GM12878 (cell line): ENCODE results near the gene CFAP97. TPM values are rescaled to one million over a fixed set of nuclear protein-coding genes. Genes with fewer than 3 reads are reported as not detected.

Experiments
- ATAC-seq: fragments of 200-7000 bp; cut with Tn5 transposase; 3 replicates; pipeline ENCODE4 v1.9.1; 2020; ENCODE audit warnings: mild to moderate bottlenecking, moderate library complexity
- BruUV-seq: library from RNA; stranded (reverse); fragments of 400-500 nt; replicated peaks from 2 replicates; lab custom pipeline; 2021; lab: Mats Ljungman, UMichigan
- CTCF ChIA-PET: fragments of 300-600 bp; sonication (Branson Sonifier 250); formaldehyde crosslinking; extraction: SDS; loops from one replicate; lab custom pipeline; 2021; ENCODE audit warnings: inconsistent platforms; lab: Yijun Ruan, JAX
- POLR2A ChIA-PET: fragments of 350-600 bp; formaldehyde crosslinking; extraction: SDS; loops from one replicate; lab custom pipeline; 2021; ENCODE audit warnings: inconsistent platforms; lab: Charles Lee
- RAD21 ChIA-PET: fragments of 300-600 bp; sonication (Branson Sonifier 250); formaldehyde crosslinking; loops from one replicate; lab custom pipeline; 2023; ENCODE audit warnings: antibody characterized with exemption; ENCODE audit not compliant: unreplicated experiment; lab: Charles Lee
- SMC1A ChIA-PET: fragments of 300-600 bp; sonication (Branson Sonifier 250); formaldehyde crosslinking; loops from one replicate; lab custom pipeline; 2023; ENCODE audit not compliant: unreplicated experiment, uncharacterized antibody; lab: Charles Lee
- DNase-seq: peaks from one replicate; pipeline ENCODE4 v3.0.0-alpha.2; 2011; ENCODE audit warnings: low read depth, low spot score
- FAIRE-seq: peaks from 3 replicates; lab custom pipeline; 2011; peaks lifted over from hg19 to GRCh38; lab: Jason Lieb, UNC
- H2AFZ ChIP-seq: 2 replicates; pipeline ENCODE4 v1.6.0; 2011; ENCODE audit warnings: low read depth, low read length, control low read depth; ENCODE audit not compliant: control insufficient read depth
- H3K27ac ChIP-seq: 2 replicates; pipeline ENCODE4 v1.5.1; 2011; ENCODE audit warnings: control low read depth; ENCODE audit not compliant: control insufficient read depth, insufficient read depth
- H3K27me3 ChIP-seq, 2 experiments: replicated peaks in 1 of 2; 2 replicates each; pipeline versions ENCODE4 v1.6.0 to v1.6.1; 2011; ENCODE audit warnings: low read length in 1 of 2; ENCODE audit not compliant: control insufficient read depth in 2 of 2, insufficient read depth in 2 of 2
- H3K36me3 ChIP-seq, 2 experiments: 2 replicates each; pipeline ENCODE4 v1.5.1; 2011; ENCODE audit warnings: low read length in 1 of 2; ENCODE audit not compliant: control insufficient read depth in 2 of 2, insufficient read depth in 2 of 2
- H3K4me1 ChIP-seq: 2 replicates; pipeline ENCODE4 v1.6.1; 2011; ENCODE audit warnings: mild to moderate bottlenecking, low read length, moderate library complexity, mixed read lengths; ENCODE audit not compliant: control insufficient read depth, insufficient read depth
- H3K4me2 ChIP-seq: 2 replicates; pipeline ENCODE4 v1.6.0; 2011; ENCODE audit warnings: control low read depth; ENCODE audit not compliant: control insufficient read depth, insufficient read depth
- H3K4me3 ChIP-seq: fragments of 200-600 bp; sonication (generic); 2 replicates; pipeline ENCODE4 v1.5.1; 2016
- H3K79me2 ChIP-seq: 2 replicates; pipeline ENCODE4 v1.6.0; 2011; ENCODE audit warnings: low read length; ENCODE audit not compliant: control insufficient read depth, insufficient read depth
- H3K9ac ChIP-seq: 2 replicates; pipeline ENCODE4 v1.8.0; 2011; ENCODE audit warnings: low read length, control low read depth, mixed read lengths; ENCODE audit not compliant: control insufficient read depth, insufficient read depth
- H3K9me3 ChIP-seq: replicated peaks from 3 replicates; pipeline ENCODE4 v1.5.1; 2011; ENCODE audit warnings: mild to moderate bottlenecking, low read length; ENCODE audit not compliant: control insufficient read depth, insufficient read depth
- H4K20me1 ChIP-seq: 2 replicates; pipeline ENCODE4 v1.6.0; 2011; ENCODE audit not compliant: control insufficient read depth, insufficient read depth
- CREB1 ChIP-seq: IDR thresholded peaks from 2 replicates; pipeline ENCODE4 v1.6.1; 2012; ENCODE audit warnings: low read depth, mild to moderate bottlenecking, inconsistent platforms
- E2F4 ChIP-seq: IDR thresholded peaks from 2 replicates; pipeline ENCODE4 v1.6.1; 2012; ENCODE audit warnings: low read depth, low read length, improper control_type of control experiment
- GATAD2B ChIP-seq: fragments of 450-650 bp; conservative IDR thresholded peaks from 2 replicates; pipeline ENCODE4 v1.6.1; 2017; ENCODE audit warnings: low read depth, mild to moderate bottlenecking, moderate library complexity
- HDAC2 ChIP-seq: fragments of 200-600 bp; sonication (generic); IDR thresholded peaks from 2 replicates; pipeline ENCODE4 v1.6.1; 2017
- HDAC6 ChIP-seq: fragments of 200-600 bp; sonication (generic); IDR thresholded peaks from one replicate; pipeline ENCODE4 v1.8.0; 2017; ENCODE audit warnings: antibody characterized with exemption; ENCODE audit not compliant: unreplicated experiment
- IRF3 ChIP-seq: fragments of 450-650 bp; IDR thresholded peaks from 2 replicates; pipeline ENCODE4 v1.6.1; 2014; ENCODE audit warnings: mild to moderate bottlenecking
- MXI1 ChIP-seq: fragments of 150-350 bp; IDR thresholded peaks from 2 replicates; pipeline ENCODE4 v1.6.1; 2011; ENCODE audit warnings: low read depth, mild to moderate bottlenecking, inconsistent platforms, low read length, improper control_type of control experiment
- NR2C1 ChIP-seq: fragments of 450-650 bp; IDR thresholded peaks from 2 replicates; pipeline ENCODE4 v1.6.1; 2017; ENCODE audit warnings: antibody characterized with exemption, mild to moderate bottlenecking, moderate library complexity
- ZBTB40 ChIP-seq: fragments of 450-650 bp; IDR thresholded peaks from 2 replicates; pipeline ENCODE4 v1.6.1; 2016; ENCODE audit warnings: mild to moderate bottlenecking, moderate library complexity, borderline replicate concordance
- ZNF622 ChIP-seq: fragments of 450-650 bp; IDR thresholded peaks from 2 replicates; pipeline ENCODE4 v1.6.1; 2017; ENCODE audit warnings: mild to moderate bottlenecking, inconsistent platforms
- WGBS: methylation state at CpG from one replicate; pipeline ENCODE4 v1.1.6; 2016; ENCODE audit warnings: low lambda C conversion rate; ENCODE audit not compliant: insufficient replicate concordance, insufficient coverage; ENCODE audit errors: missing lambda C conversion rate; 5-methylcytosine and 5-hydroxymethylcytosine counted together
- in situ Hi-C: fragments of 300-500 bp; cut with MboI; formaldehyde crosslinking; loops from 9 replicates; pipeline ENCODE4 v1.14.3; 2018; ENCODE audit warnings: mixed read lengths
- intact Hi-C: fragments of 100-400 bp; cut with micrococcal nuclease; formaldehyde crosslinking; loops from one replicate; pipeline ENCODE4 v1.14.2; 2022; ENCODE audit not compliant: unreplicated experiment
- polyA plus RNA-seq, 11 experiments: library from polyadenylated mRNA; depleted of rRNA in 4 of 11; unstranded in 6 of 11; stranded (reverse) in 5 of 11; fragments of >200 nt; fragmentation: Nextera tagmentation in 4 of 11; fragmentation: Illumina TruSeq in 1 of 11; extraction: Ambion mirVana in 4 of 11; extraction: Trizol in 1 of 11; gene quantifications; 1 replicate in 1 of 11; 2 replicates in 10 of 11; pipeline versions ENCODE4 v1.2.1 to v1.2.3, GENCODE V29; 2011 to 2016; ENCODE audit warnings: inconsistent platforms in 2 of 11, missing spikeins in 2 of 11, low read depth in 1 of 11
- total RNA-seq, 4 experiments: library from RNA; depleted of rRNA in 3 of 4; stranded (reverse); fragments of >200 nt in 3 of 4; fragmentation: Illumina TruSeq in 1 of 4; extraction: Trizol in 1 of 4; gene quantifications; 2 replicates each; pipeline versions ENCODE4 v1.2.1 to v1.2.3, GENCODE V29; 2013 to 2021

The CFAP97 gene
- total and polyA plus RNA-seq, 10 of the 15 experiments (the other 5 are each of a cell fraction or from before 2014, with no cell fraction given), result 26.4 to 62.7 (median 48.0) TPM

- Histone ChIP-seq H3K27ac (no peak overlapping the region), H3K36me3 (no peaks in the 10 kb centered on the region; a peak in 1 of 4 replicates), H3K4me2 (no peak overlapping the region), H3K9ac (no peak overlapping the region), H2AFZ (no peak overlapping the region), H3K9me3 (no peaks in the 10 kb centered on the region), H3K27me3 (no peaks in the 10 kb centered on the region; a peak in 1 of 4 replicates), H3K79me2 (peaks cover 13% of the 10 kb centered on the region), H3K4me3 (no peak overlapping the region), H4K20me1 (no peaks in the 10 kb centered on the region), H3K4me1 (peaks cover 3% of the 10 kb centered on the region; the same call in 1 of the 2 replicates)
- ChIA-PET CTCF (interaction anchor here (0.6 to 9.4 kb wide), 10 partner anchors 8 to 136 kb away, joined by 3 to 69 read pairs (median 5); no protein-coding TSS in a partner anchor), RAD21 (interaction anchor here (1.8 to 4.9 kb wide), 2 partner anchors 43 to 164 kb away, joined by 7 to 31 read pairs; no protein-coding TSS in a partner anchor), POLR2A (interaction anchor here (0.6 kb wide), 3 partner anchors 114 to 887 kb away, joined by 3 to 6 read pairs (median 5); no protein-coding TSS in a partner anchor), SMC1A (interaction anchor here (1.0 to 3.3 kb wide), 4 partner anchors 42 to 137 kb away, joined by 3 to 13 read pairs (median 8); no protein-coding TSS in a partner anchor)
- in situ Hi-C loops (no loop called here), intact Hi-C loops (no loop called here)
- ATAC-seq (no peak), DNase-seq (no peak), FAIRE-seq (no peak)
- WGBS, result 96% methylated on average over 6 of the region's 6 CpGs
- no peak for TF ChIP-seq HDAC6
- TF ChIP-seq IRF3, result no peak
- no peak for TF ChIP-seq ZNF622
- TF ChIP-seq HDAC2, result no peak
- BruUV-seq, result no TSS peak
Observed at GRCh38 chr4:185141777-185142176, 62.0 kb downstream of the CFAP97 start.

- peaks cover 13% of the 10 kb centered on the region for H3K79me2 ChIP-seq
- H3K27me3 ChIP-seq, result no peaks in the 10 kb centered on the region; a peak in 1 of 4 replicates
- ATAC-seq (no peak), FAIRE-seq (no peak), DNase-seq (no peak)
- 57% methylated on average over 6 of the region's 6 CpGs for WGBS
- in situ Hi-C loops (loop anchor here (5.0 to 10.0 kb wide), 2 partner anchors 102 to 135 kb away; no protein-coding TSS in a partner anchor), intact Hi-C loops (loop anchor here (10.0 kb wide), 1 partner anchor 395 kb away; no protein-coding TSS in a partner anchor)
- H4K20me1 ChIP-seq, result no peaks in the 10 kb centered on the region
- no peak overlapping the region for H3K27ac ChIP-seq
- no peak overlapping the region for H3K9ac ChIP-seq
- SMC1A ChIA-PET, result interaction anchor here (1.1 to 1.3 kb wide), 4 partner anchors 11 to 164 kb away, joined by 3 to 5 read pairs (median 4); no protein-coding TSS in a partner anchor
- no peak overlapping the region for H3K4me2 ChIP-seq
- H3K36me3 ChIP-seq, result no peaks in the 10 kb centered on the region
- CTCF ChIA-PET, result interaction anchor here (1.5 to 9.4 kb wide), 3 partner anchors 27 to 98 kb away, joined by 4 to 69 read pairs (median 7); no protein-coding TSS in a partner anchor
- TF ChIP-seq CREB1, result no peak
- TF ChIP-seq NR2C1, result no peak
- TF ChIP-seq ZBTB40, result no peak
- TF ChIP-seq MXI1, result no peak
- TF ChIP-seq E2F4, result no peak
- TF ChIP-seq GATAD2B, result no peak
- no peak overlapping the region for H2AFZ ChIP-seq
- BruUV-seq, result no TSS peak
- RAD21 ChIA-PET, result interaction anchor here (4.9 kb wide), 1 partner anchor 45 kb away, joined by 31 read pairs; no protein-coding TSS in a partner anchor
- H3K4me3 ChIP-seq, result no peak overlapping the region
- H3K9me3 ChIP-seq, result no peaks in the 10 kb centered on the region
- POLR2A ChIA-PET, result no interaction called here
- H3K4me1 ChIP-seq, result peaks cover 3% of the 10 kb centered on the region; the same call in 1 of the 2 replicates
Observed at GRCh38 chr4:185139736-185140135, 64.1 kb downstream of the CFAP97 start.
